Measurements from ENCODE around the gene ITIH5.

DNA sequence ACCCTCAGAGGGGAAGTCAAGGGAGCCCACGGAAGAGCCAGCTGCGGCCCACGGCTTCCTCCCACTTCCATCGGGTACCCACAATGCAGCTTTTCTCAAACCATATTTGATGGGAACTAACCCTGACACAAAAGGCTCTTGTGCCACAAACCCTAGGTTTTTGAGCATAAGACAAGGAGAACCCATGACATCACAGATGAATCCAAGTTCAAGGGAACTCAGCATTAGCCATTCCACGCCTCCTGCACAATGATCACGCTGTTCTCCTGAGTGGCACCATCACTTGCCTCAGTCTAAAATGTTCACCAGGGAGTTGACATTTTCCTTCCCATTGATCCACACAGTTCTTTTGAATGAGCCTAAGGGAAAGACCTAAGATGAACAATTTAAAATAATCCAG lies 70.4 kb downstream of the ITIH5 start:
- TF ChIP-seq, protein P1, sequence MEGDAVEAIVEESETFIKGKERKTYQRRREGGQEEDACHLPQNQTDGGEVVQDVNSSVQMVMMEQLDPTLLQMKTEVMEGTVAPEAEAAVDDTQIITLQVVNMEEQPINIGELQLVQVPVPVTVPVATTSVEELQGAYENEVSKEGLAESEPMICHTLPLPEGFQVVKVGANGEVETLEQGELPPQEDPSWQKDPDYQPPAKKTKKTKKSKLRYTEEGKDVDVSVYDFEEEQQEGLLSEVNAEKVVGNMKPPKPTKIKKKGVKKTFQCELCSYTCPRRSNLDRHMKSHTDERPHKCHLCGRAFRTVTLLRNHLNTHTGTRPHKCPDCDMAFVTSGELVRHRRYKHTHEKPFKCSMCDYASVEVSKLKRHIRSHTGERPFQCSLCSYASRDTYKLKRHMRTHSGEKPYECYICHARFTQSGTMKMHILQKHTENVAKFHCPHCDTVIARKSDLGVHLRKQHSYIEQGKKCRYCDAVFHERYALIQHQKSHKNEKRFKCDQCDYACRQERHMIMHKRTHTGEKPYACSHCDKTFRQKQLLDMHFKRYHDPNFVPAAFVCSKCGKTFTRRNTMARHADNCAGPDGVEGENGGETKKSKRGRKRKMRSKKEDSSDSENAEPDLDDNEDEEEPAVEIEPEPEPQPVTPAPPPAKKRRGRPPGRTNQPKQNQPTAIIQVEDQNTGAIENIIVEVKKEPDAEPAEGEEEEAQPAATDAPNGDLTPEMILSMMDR (IDR thresholded peaks at IDR 0.05) = no peak
- TF ChIP-seq EZH2 (IDR thresholded peaks at IDR 0.05; ENCODE audit: borderline replicate concordance, insufficient read depth, low read depth, low read length, poor library complexity, severe bottlenecking) = no peak
